GM12878 (cell line): ENCODE data around the gene LGI4. TPM values are rescaled to one million over a fixed set of nuclear protein-coding genes. Genes with fewer than 3 reads are reported as not detected.

Experiments
- ATAC-seq: fragments of 200-7000 bp; cut with Tn5 transposase; 3 replicates; pipeline ENCODE4 v1.9.1; 2020; ENCODE audit warnings: mild to moderate bottlenecking, moderate library complexity
- BruUV-seq: library from RNA; stranded (reverse); fragments of 400-500 nt; replicated peaks from 2 replicates; lab custom pipeline; 2021; lab: Mats Ljungman, UMichigan
- CTCF ChIA-PET: fragments of 300-600 bp; sonication (Branson Sonifier 250); formaldehyde crosslinking; extraction: SDS; loops from one replicate; lab custom pipeline; 2021; ENCODE audit warnings: inconsistent platforms; lab: Yijun Ruan, JAX
- POLR2A ChIA-PET: fragments of 350-600 bp; formaldehyde crosslinking; extraction: SDS; loops from one replicate; lab custom pipeline; 2021; ENCODE audit warnings: inconsistent platforms; lab: Charles Lee
- RAD21 ChIA-PET: fragments of 300-600 bp; sonication (Branson Sonifier 250); formaldehyde crosslinking; loops from one replicate; lab custom pipeline; 2023; ENCODE audit warnings: antibody characterized with exemption; ENCODE audit not compliant: unreplicated experiment; lab: Charles Lee
- SMC1A ChIA-PET: fragments of 300-600 bp; sonication (Branson Sonifier 250); formaldehyde crosslinking; loops from one replicate; lab custom pipeline; 2023; ENCODE audit not compliant: unreplicated experiment, uncharacterized antibody; lab: Charles Lee
- DNase-seq: peaks from one replicate; pipeline ENCODE4 v3.0.0-alpha.2; 2011; ENCODE audit warnings: low read depth, low spot score
- FAIRE-seq: peaks from 3 replicates; lab custom pipeline; 2011; peaks lifted over from hg19 to GRCh38; lab: Jason Lieb, UNC
- H2AFZ ChIP-seq: 2 replicates; pipeline ENCODE4 v1.6.0; 2011; ENCODE audit warnings: low read depth, low read length, control low read depth; ENCODE audit not compliant: control insufficient read depth
- H3K27ac ChIP-seq: 2 replicates; pipeline ENCODE4 v1.5.1; 2011; ENCODE audit warnings: control low read depth; ENCODE audit not compliant: control insufficient read depth, insufficient read depth
- H3K27me3 ChIP-seq, 2 experiments: replicated peaks in 1 of 2; 2 replicates each; pipeline versions ENCODE4 v1.6.0 to v1.6.1; 2011; ENCODE audit warnings: low read length in 1 of 2; ENCODE audit not compliant: control insufficient read depth in 2 of 2, insufficient read depth in 2 of 2
- H3K36me3 ChIP-seq, 2 experiments: 2 replicates each; pipeline ENCODE4 v1.5.1; 2011; ENCODE audit warnings: low read length in 1 of 2; ENCODE audit not compliant: control insufficient read depth in 2 of 2, insufficient read depth in 2 of 2
- H3K4me1 ChIP-seq: 2 replicates; pipeline ENCODE4 v1.6.1; 2011; ENCODE audit warnings: mild to moderate bottlenecking, low read length, moderate library complexity, mixed read lengths; ENCODE audit not compliant: control insufficient read depth, insufficient read depth
- H3K4me2 ChIP-seq: 2 replicates; pipeline ENCODE4 v1.6.0; 2011; ENCODE audit warnings: control low read depth; ENCODE audit not compliant: control insufficient read depth, insufficient read depth
- H3K4me3 ChIP-seq: fragments of 200-600 bp; sonication (generic); 2 replicates; pipeline ENCODE4 v1.5.1; 2016
- H3K79me2 ChIP-seq: 2 replicates; pipeline ENCODE4 v1.6.0; 2011; ENCODE audit warnings: low read length; ENCODE audit not compliant: control insufficient read depth, insufficient read depth
- H3K9ac ChIP-seq: 2 replicates; pipeline ENCODE4 v1.8.0; 2011; ENCODE audit warnings: low read length, control low read depth, mixed read lengths; ENCODE audit not compliant: control insufficient read depth, insufficient read depth
- H3K9me3 ChIP-seq: replicated peaks from 3 replicates; pipeline ENCODE4 v1.5.1; 2011; ENCODE audit warnings: mild to moderate bottlenecking, low read length; ENCODE audit not compliant: control insufficient read depth, insufficient read depth
- H4K20me1 ChIP-seq: 2 replicates; pipeline ENCODE4 v1.6.0; 2011; ENCODE audit not compliant: control insufficient read depth, insufficient read depth
- BACH1 ChIP-seq: fragments of 450-650 bp; IDR thresholded peaks from 2 replicates; pipeline ENCODE4 v1.6.1; 2017; ENCODE audit warnings: mild to moderate bottlenecking, borderline replicate concordance
- CHD2 ChIP-seq: IDR thresholded peaks from 2 replicates; pipeline ENCODE4 v1.6.1; 2011; ENCODE audit warnings: low read depth, low read length, improper control_type of control experiment, borderline replicate concordance
- RBBP5 ChIP-seq: fragments of 200-600 bp; sonication (generic); conservative IDR thresholded peaks from 2 replicates; pipeline ENCODE4 v1.6.1; 2016
- SIX5 ChIP-seq: IDR thresholded peaks from 2 replicates; pipeline ENCODE4 v1.6.1; 2011; ENCODE audit warnings: mild to moderate bottlenecking, low read depth, low read length, moderate library complexity; ENCODE audit not compliant: severe bottlenecking
- SMARCA5 ChIP-seq: fragments of 450-650 bp; IDR thresholded peaks from 2 replicates; pipeline ENCODE4 v1.6.1; 2017; ENCODE audit warnings: mild to moderate bottlenecking
- SUPT20H ChIP-seq: IDR thresholded peaks from 2 replicates; pipeline ENCODE4 v1.6.1; 2011; ENCODE audit warnings: low read depth, mild to moderate bottlenecking, low read length, moderate library complexity, borderline replicate concordance; ENCODE audit not compliant: control insufficient read depth
- ZZZ3 ChIP-seq: IDR thresholded peaks from 2 replicates; pipeline ENCODE4 v1.6.1; 2011; ENCODE audit warnings: low read depth; ENCODE audit not compliant: control insufficient read depth, insufficient read length
- WGBS: methylation state at CpG from one replicate; pipeline ENCODE4 v1.1.6; 2016; ENCODE audit warnings: low lambda C conversion rate; ENCODE audit not compliant: insufficient replicate concordance, insufficient coverage; ENCODE audit errors: missing lambda C conversion rate; 5-methylcytosine and 5-hydroxymethylcytosine counted together
- in situ Hi-C: fragments of 300-500 bp; cut with MboI; formaldehyde crosslinking; loops from 9 replicates; pipeline ENCODE4 v1.14.3; 2018; ENCODE audit warnings: mixed read lengths
- intact Hi-C: fragments of 100-400 bp; cut with micrococcal nuclease; formaldehyde crosslinking; loops from one replicate; pipeline ENCODE4 v1.14.2; 2022; ENCODE audit not compliant: unreplicated experiment
- polyA plus RNA-seq, 11 experiments: library from polyadenylated mRNA; depleted of rRNA in 4 of 11; unstranded in 6 of 11; stranded (reverse) in 5 of 11; fragments of >200 nt; fragmentation: Nextera tagmentation in 4 of 11; fragmentation: Illumina TruSeq in 1 of 11; extraction: Ambion mirVana in 4 of 11; extraction: Trizol in 1 of 11; gene quantifications; 1 replicate in 1 of 11; 2 replicates in 10 of 11; pipeline versions ENCODE4 v1.2.1 to v1.2.3, GENCODE V29; 2011 to 2016; ENCODE audit warnings: inconsistent platforms in 2 of 11, missing spikeins in 2 of 11, low read depth in 1 of 11
- total RNA-seq, 4 experiments: library from RNA; depleted of rRNA in 3 of 4; stranded (reverse); fragments of >200 nt in 3 of 4; fragmentation: Illumina TruSeq in 1 of 4; extraction: Trizol in 1 of 4; gene quantifications; 2 replicates each; pipeline versions ENCODE4 v1.2.1 to v1.2.3, GENCODE V29; 2013 to 2021
- TF ChIP-seq, protein P1 (sequence below), 3 experiments: IDR thresholded peaks in 2 of 3; conservative IDR thresholded peaks in 1 of 3; 2 replicates each; pipeline ENCODE4 v1.5.1; 2011; ENCODE audit warnings: low read depth in 3 of 3, low read length in 3 of 3, mild to moderate bottlenecking in 3 of 3, control low read depth in 2 of 3, moderate library complexity in 2 of 3, inconsistent platforms in 1 of 3, mixed read lengths in 1 of 3; ENCODE audit not compliant: control insufficient read depth in 2 of 3, insufficient read depth in 1 of 3; ENCODE audit errors: extremely low read depth in 1 of 3
- TF ChIP-seq, protein P2 (sequence below): fragments of 450-650 bp; IDR thresholded peaks from 2 replicates; pipeline ENCODE4 v1.6.1; 2016; ENCODE audit warnings: mild to moderate bottlenecking
- TF ChIP-seq, protein P3 (sequence below): fragments of 450-650 bp; IDR thresholded peaks from 2 replicates; pipeline ENCODE4 v1.6.1; 2017; ENCODE audit warnings: low read depth, mild to moderate bottlenecking, moderate library complexity

LGI4 gene
- total and polyA plus RNA-seq, 10 of the 15 experiments (the other 5 are each of a cell fraction or from before 2014, with no cell fraction given) = 0.11 TPM; not detected in 9

DNA sequence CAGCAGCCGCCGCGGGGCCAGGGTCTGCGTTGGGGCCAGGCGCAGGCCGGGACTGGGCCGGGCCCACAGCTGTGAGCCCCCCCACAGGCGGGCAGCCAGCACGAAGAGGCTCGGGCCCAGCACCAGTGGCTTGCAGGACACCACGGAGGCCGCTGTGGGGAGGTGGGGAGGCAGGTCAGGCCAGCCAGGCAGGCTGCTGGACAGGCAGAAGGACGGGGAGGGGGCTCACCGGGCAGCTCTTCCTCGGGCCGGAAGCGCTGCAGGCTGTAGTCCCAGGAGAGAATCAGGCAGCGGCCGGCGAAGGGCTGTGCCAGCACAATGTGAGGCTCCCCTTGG, 8.3 kb downstream of the LGI4 start (continued):
- TF ChIP-seq, protein P1, sequence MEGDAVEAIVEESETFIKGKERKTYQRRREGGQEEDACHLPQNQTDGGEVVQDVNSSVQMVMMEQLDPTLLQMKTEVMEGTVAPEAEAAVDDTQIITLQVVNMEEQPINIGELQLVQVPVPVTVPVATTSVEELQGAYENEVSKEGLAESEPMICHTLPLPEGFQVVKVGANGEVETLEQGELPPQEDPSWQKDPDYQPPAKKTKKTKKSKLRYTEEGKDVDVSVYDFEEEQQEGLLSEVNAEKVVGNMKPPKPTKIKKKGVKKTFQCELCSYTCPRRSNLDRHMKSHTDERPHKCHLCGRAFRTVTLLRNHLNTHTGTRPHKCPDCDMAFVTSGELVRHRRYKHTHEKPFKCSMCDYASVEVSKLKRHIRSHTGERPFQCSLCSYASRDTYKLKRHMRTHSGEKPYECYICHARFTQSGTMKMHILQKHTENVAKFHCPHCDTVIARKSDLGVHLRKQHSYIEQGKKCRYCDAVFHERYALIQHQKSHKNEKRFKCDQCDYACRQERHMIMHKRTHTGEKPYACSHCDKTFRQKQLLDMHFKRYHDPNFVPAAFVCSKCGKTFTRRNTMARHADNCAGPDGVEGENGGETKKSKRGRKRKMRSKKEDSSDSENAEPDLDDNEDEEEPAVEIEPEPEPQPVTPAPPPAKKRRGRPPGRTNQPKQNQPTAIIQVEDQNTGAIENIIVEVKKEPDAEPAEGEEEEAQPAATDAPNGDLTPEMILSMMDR (IDR thresholded peaks at IDR 0.05 in 2 of 3, conservative IDR thresholded peaks at IDR 0.05 in 1 of 3; ENCODE audit: control insufficient read depth in 2 of 3, extremely low read depth in 1 of 3, insufficient read depth in 1 of 3, low read depth in 3 of 3, low read length in 3 of 3) = no peak
- TF ChIP-seq SMARCA5 (no peak), RBBP5 (no peak), BACH1 (no peak), SIX5 (no peak), SUPT20H (no peak)
- TF ChIP-seq, protein P2, sequence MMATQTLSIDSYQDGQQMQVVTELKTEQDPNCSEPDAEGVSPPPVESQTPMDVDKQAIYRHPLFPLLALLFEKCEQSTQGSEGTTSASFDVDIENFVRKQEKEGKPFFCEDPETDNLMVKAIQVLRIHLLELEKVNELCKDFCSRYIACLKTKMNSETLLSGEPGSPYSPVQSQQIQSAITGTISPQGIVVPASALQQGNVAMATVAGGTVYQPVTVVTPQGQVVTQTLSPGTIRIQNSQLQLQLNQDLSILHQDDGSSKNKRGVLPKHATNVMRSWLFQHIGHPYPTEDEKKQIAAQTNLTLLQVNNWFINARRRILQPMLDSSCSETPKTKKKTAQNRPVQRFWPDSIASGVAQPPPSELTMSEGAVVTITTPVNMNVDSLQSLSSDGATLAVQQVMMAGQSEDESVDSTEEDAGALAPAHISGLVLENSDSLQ = no peak

DNA sequence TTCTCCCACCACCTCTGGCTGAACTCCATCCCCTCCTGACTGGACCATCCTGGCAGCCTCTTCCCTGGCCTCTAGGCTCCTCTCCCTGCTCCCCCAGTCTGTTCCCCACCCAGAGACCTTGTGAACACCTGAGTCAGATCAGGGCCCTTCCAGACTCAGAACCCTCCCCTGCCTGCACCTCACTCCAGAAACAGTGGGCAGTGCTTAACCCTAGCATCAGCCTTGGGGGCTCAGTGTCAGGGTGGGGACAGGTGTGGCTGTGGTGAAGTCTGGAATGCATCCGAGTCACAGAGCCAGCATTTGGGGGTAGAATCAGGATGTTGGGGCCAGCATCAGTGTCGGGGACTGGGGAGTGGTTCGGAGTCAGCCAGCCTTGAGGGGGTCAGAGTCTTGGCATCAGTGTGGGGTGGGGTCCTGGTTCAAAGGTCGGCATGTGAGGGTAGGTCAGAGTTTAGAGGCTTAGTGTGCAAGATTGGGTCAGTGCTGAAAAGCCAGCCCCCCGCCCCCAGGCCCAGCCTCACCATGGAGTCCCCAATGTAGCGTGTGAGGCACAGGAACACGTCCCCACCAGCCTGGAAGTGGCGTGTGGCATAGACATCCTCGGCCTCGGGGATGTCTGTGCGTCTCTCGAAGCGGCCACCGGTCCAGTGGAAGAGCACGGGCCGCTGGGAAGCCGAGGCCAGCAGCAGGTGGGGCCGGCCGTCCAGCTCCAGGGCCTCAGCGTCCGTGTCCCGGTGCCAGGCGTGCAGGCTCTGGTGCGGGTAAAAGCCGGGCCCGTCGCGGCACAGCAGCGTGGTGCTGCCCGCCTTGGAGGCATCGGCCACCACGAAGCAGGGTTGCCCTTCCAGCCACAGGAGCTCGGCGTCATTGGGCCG, 8.9 kb downstream of the LGI4 start:
- no peaks in the 10 kb centered on the region for H4K20me1 ChIP-seq
- H3K9me3 ChIP-seq = no peaks in the 10 kb centered on the region
- H2AFZ ChIP-seq = no peak overlapping the region
- 76% methylated on average over 33 of the region's 35 CpGs for WGBS
- no peak for TF ChIP-seq CHD2
- TF ChIP-seq, protein P3, sequence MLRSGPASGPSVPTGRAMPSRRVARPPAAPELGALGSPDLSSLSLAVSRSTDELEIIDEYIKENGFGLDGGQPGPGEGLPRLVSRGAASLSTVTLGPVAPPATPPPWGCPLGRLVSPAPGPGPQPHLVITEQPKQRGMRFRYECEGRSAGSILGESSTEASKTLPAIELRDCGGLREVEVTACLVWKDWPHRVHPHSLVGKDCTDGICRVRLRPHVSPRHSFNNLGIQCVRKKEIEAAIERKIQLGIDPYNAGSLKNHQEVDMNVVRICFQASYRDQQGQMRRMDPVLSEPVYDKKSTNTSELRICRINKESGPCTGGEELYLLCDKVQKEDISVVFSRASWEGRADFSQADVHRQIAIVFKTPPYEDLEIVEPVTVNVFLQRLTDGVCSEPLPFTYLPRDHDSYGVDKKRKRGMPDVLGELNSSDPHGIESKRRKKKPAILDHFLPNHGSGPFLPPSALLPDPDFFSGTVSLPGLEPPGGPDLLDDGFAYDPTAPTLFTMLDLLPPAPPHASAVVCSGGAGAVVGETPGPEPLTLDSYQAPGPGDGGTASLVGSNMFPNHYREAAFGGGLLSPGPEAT = no peak
- no peak for TF ChIP-seq ZZZ3
- ChIA-PET POLR2A (no interaction called here), CTCF (interaction anchor here (0.6 to 2.4 kb wide), 4 partner anchors 13 to 255 kb away, joined by 3 to 14 read pairs (median 6); no protein-coding TSS in a partner anchor), RAD21 (no interaction called here), SMC1A (no interaction called here)
- no peak overlapping the region for H3K4me3 ChIP-seq
- H3K4me2 ChIP-seq = no peak overlapping the region
- BruUV-seq = no TSS peak
- no peaks in the 10 kb centered on the region for H3K79me2 ChIP-seq
- DNase-seq = no peak
- in situ Hi-C loops = no loop called here
- H3K27ac ChIP-seq = no peak overlapping the region
- H3K9ac ChIP-seq = no peak overlapping the region
- H3K27me3 ChIP-seq = no peaks in the 10 kb centered on the region
- no peak for ATAC-seq
- peaks cover 12% of the 10 kb centered on the region for H3K4me1 ChIP-seq
- intact Hi-C loops = no loop called here
- no peak for FAIRE-seq
- H3K36me3 ChIP-seq = no peaks in the 10 kb centered on the region
